ENCODE measurements around the gene LIMS4.
"Not testable (repeated sequence)": the region's sequence is repeated elsewhere in the genome, so short reads cannot be mapped to it uniquely, and the experiment has no call there.

The LIMS4 gene

GRCh38 chr2:110423574-110423962 is 49.0 kb downstream of the LIMS4 start:
- H2BK15ac ChIP-seq (replicated peaks; ENCODE audit: low read depth); H3K79me1 ChIP-seq (ENCODE audit: low read length); H3K27ac ChIP-seq (ENCODE audit: low read depth, low read length); H3K4me1 ChIP-seq (ENCODE audit: control insufficient read depth, low read depth, low read length); H3K36me3 ChIP-seq (ENCODE audit: control insufficient read depth, insufficient read depth, low read length); H3K4me3 ChIP-seq (ENCODE audit: low read length); H3K9ac ChIP-seq (ENCODE audit: low read length); H3K79me2 ChIP-seq (ENCODE audit: control insufficient read depth, insufficient read depth, low read length); H4K8ac ChIP-seq (ENCODE audit: low read depth, low read length); H2AK5ac ChIP-seq (ENCODE audit: low read length); DNase-seq; H4K5ac ChIP-seq (ENCODE audit: low read length); H3K4me2 ChIP-seq (ENCODE audit: low read length); H3K18ac ChIP-seq (ENCODE audit: low read length); H2BK120ac ChIP-seq (ENCODE audit: low read depth, low read length); H3K4ac ChIP-seq (ENCODE audit: low read depth, low read length); H3K23ac ChIP-seq (ENCODE audit: low read length); H3K27me3 ChIP-seq (ENCODE audit: insufficient read depth, low read length, poor library complexity); H3K56ac ChIP-seq (ENCODE audit: low read length); H2BK5ac ChIP-seq (ENCODE audit: low read length): not testable (repeated sequence)
- WGBS (ENCODE audit: extremely low coverage, insufficient coverage, low lambda C conversion rate), result no CpG with 5 or more reads among the region's 56 CpGs

- DNase-seq; H2BK5ac ChIP-seq (ENCODE audit: low read length); H3K4me1 ChIP-seq (ENCODE audit: control insufficient read depth, low read depth, low read length); H4K5ac ChIP-seq (ENCODE audit: low read length); H3K27ac ChIP-seq (ENCODE audit: low read depth, low read length); H3K79me1 ChIP-seq (ENCODE audit: low read length); H3K18ac ChIP-seq (ENCODE audit: low read length); H3K23ac ChIP-seq (ENCODE audit: low read length); H3K79me2 ChIP-seq (ENCODE audit: control insufficient read depth, insufficient read depth, low read length); H4K8ac ChIP-seq (ENCODE audit: low read depth, low read length); H2AK5ac ChIP-seq (ENCODE audit: low read length); H2BK120ac ChIP-seq (ENCODE audit: low read depth, low read length); H3K27me3 ChIP-seq (ENCODE audit: insufficient read depth, low read length, poor library complexity); H3K4me2 ChIP-seq (ENCODE audit: low read length); H3K56ac ChIP-seq (ENCODE audit: low read length); H3K4me3 ChIP-seq (ENCODE audit: low read length); H3K9ac ChIP-seq (ENCODE audit: low read length); H3K36me3 ChIP-seq (ENCODE audit: control insufficient read depth, insufficient read depth, low read length); H3K4ac ChIP-seq (ENCODE audit: low read depth, low read length); H2BK15ac ChIP-seq (replicated peaks; ENCODE audit: low read depth): not testable (repeated sequence)
- no CpG with 5 or more reads among the region's 36 CpGs for WGBS (ENCODE audit: extremely low coverage, insufficient coverage, low lambda C conversion rate)
These were observed 49.6 kb downstream of the LIMS4 start for GRCh38 chr2:110422852-110423573.

GRCh38 chr2:110420641-110421354 is 51.8 kb downstream of the LIMS4 start:
- H2BK120ac ChIP-seq (ENCODE audit: low read depth, low read length); H3K4me2 ChIP-seq (ENCODE audit: low read length); H4K8ac ChIP-seq (ENCODE audit: low read depth, low read length); H2BK15ac ChIP-seq (replicated peaks; ENCODE audit: low read depth); H3K27me3 ChIP-seq (ENCODE audit: insufficient read depth, low read length, poor library complexity); H3K4ac ChIP-seq (ENCODE audit: low read depth, low read length); H3K27ac ChIP-seq (ENCODE audit: low read depth, low read length); H2BK5ac ChIP-seq (ENCODE audit: low read length); H3K23ac ChIP-seq (ENCODE audit: low read length); H3K79me2 ChIP-seq (ENCODE audit: control insufficient read depth, insufficient read depth, low read length); H3K56ac ChIP-seq (ENCODE audit: low read length); H3K9ac ChIP-seq (ENCODE audit: low read length); H3K79me1 ChIP-seq (ENCODE audit: low read length); H3K4me1 ChIP-seq (ENCODE audit: control insufficient read depth, low read depth, low read length); H3K4me3 ChIP-seq (ENCODE audit: low read length); H3K36me3 ChIP-seq (ENCODE audit: control insufficient read depth, insufficient read depth, low read length); H4K5ac ChIP-seq (ENCODE audit: low read length); DNase-seq; H2AK5ac ChIP-seq (ENCODE audit: low read length); H3K18ac ChIP-seq (ENCODE audit: low read length): not testable (repeated sequence)
- WGBS (ENCODE audit: extremely low coverage, insufficient coverage, low lambda C conversion rate), result no CpG with 5 or more reads among the region's 9 CpGs

GRCh38 chr2:110407142-110407541 is 65.5 kb downstream of the LIMS4 start:
- not testable (repeated sequence) for H3K9ac ChIP-seq (ENCODE audit: low read length); H3K4me3 ChIP-seq (ENCODE audit: low read length); H3K23ac ChIP-seq (ENCODE audit: low read length); H2BK120ac ChIP-seq (ENCODE audit: low read depth, low read length); H2AK5ac ChIP-seq (ENCODE audit: low read length); H2BK5ac ChIP-seq (ENCODE audit: low read length); H3K56ac ChIP-seq (ENCODE audit: low read length); H3K27me3 ChIP-seq (ENCODE audit: insufficient read depth, low read length, poor library complexity); H3K36me3 ChIP-seq (ENCODE audit: control insufficient read depth, insufficient read depth, low read length); H3K4ac ChIP-seq (ENCODE audit: low read depth, low read length); H3K4me1 ChIP-seq (ENCODE audit: control insufficient read depth, low read depth, low read length); H2BK15ac ChIP-seq (replicated peaks; ENCODE audit: low read depth); H4K5ac ChIP-seq (ENCODE audit: low read length); H3K18ac ChIP-seq (ENCODE audit: low read length); H3K79me1 ChIP-seq (ENCODE audit: low read length); H3K4me2 ChIP-seq (ENCODE audit: low read length); H3K79me2 ChIP-seq (ENCODE audit: control insufficient read depth, insufficient read depth, low read length); H3K27ac ChIP-seq (ENCODE audit: low read depth, low read length); H4K8ac ChIP-seq (ENCODE audit: low read depth, low read length); DNase-seq
- no CpG with 5 or more reads among the region's 1 CpG for WGBS (ENCODE audit: extremely low coverage, insufficient coverage, low lambda C conversion rate)

GRCh38 chr2:110404988-110405387 is 67.6 kb downstream of the LIMS4 start:
- not testable (repeated sequence) for H3K56ac ChIP-seq (ENCODE audit: low read length); H3K79me2 ChIP-seq (ENCODE audit: control insufficient read depth, insufficient read depth, low read length); H2BK15ac ChIP-seq (replicated peaks; ENCODE audit: low read depth); H3K4me1 ChIP-seq (ENCODE audit: control insufficient read depth, low read depth, low read length); H3K4ac ChIP-seq (ENCODE audit: low read depth, low read length); H3K79me1 ChIP-seq (ENCODE audit: low read length); H2AK5ac ChIP-seq (ENCODE audit: low read length); H2BK5ac ChIP-seq (ENCODE audit: low read length); DNase-seq; H4K5ac ChIP-seq (ENCODE audit: low read length); H3K27me3 ChIP-seq (ENCODE audit: insufficient read depth, low read length, poor library complexity); H3K9ac ChIP-seq (ENCODE audit: low read length); H3K23ac ChIP-seq (ENCODE audit: low read length); H3K4me3 ChIP-seq (ENCODE audit: low read length); H3K4me2 ChIP-seq (ENCODE audit: low read length); H3K36me3 ChIP-seq (ENCODE audit: control insufficient read depth, insufficient read depth, low read length); H3K27ac ChIP-seq (ENCODE audit: low read depth, low read length); H3K18ac ChIP-seq (ENCODE audit: low read length); H4K8ac ChIP-seq (ENCODE audit: low read depth, low read length); H2BK120ac ChIP-seq (ENCODE audit: low read depth, low read length)
- WGBS (ENCODE audit: extremely low coverage, insufficient coverage, low lambda C conversion rate), result no CpG with 5 or more reads among the region's 2 CpGs

Data from mesendoderm (in vitro differentiated cells).